ENCODE data around the gene ZCCHC14. TPM values are rescaled to one million over a fixed set of nuclear protein-coding genes. Genes with fewer than 3 reads are reported as not detected.

ZCCHC14 gene
- total and polyA plus RNA-seq, 2 of the 13 experiments (the other 11 are each of a cell fraction or from before 2014, with no cell fraction given) = 12.4 to 12.5 TPM

GRCh38 chr16:87387942-87388817, 104.6 kb downstream of the ZCCHC14 start (continued):
- TF ChIP-seq, protein P1, sequence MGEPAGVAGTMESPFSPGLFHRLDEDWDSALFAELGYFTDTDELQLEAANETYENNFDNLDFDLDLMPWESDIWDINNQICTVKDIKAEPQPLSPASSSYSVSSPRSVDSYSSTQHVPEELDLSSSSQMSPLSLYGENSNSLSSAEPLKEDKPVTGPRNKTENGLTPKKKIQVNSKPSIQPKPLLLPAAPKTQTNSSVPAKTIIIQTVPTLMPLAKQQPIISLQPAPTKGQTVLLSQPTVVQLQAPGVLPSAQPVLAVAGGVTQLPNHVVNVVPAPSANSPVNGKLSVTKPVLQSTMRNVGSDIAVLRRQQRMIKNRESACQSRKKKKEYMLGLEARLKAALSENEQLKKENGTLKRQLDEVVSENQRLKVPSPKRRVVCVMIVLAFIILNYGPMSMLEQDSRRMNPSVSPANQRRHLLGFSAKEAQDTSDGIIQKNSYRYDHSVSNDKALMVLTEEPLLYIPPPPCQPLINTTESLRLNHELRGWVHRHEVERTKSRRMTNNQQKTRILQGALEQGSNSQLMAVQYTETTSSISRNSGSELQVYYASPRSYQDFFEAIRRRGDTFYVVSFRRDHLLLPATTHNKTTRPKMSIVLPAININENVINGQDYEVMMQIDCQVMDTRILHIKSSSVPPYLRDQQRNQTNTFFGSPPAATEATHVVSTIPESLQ (CRISPR knock-in tag; conservative IDR thresholded peaks at IDR 0.05) = no peak
- TF ChIP-seq SMC3 (IDR thresholded peaks at IDR 0.05; ENCODE audit: low read length) (peak; percentile 40), YEATS2 (CRISPR knock-in tag; IDR thresholded peaks at IDR 0.05; ENCODE audit: borderline replicate concordance) (peak; percentile 85; the same call in 1 of the 2 replicates), ZNF431 (CRISPR knock-in tag; IDR thresholded peaks at IDR 0.05; ENCODE audit: borderline replicate concordance, low read depth) (peak; percentile 86), SIN3A (IDR thresholded peaks at IDR 0.05; ENCODE audit: borderline replicate concordance, low read depth, low read length) (peak; percentile 90; the same call in 1 of the 2 replicates), MTA1 (CRISPR knock-in tag; IDR thresholded peaks at IDR 0.05; ENCODE audit: borderline replicate concordance) (no peak), ZNF432 (CRISPR knock-in tag; IDR thresholded peaks at IDR 0.05; ENCODE audit: borderline replicate concordance) (no peak), ZNF703 (CRISPR knock-in tag; IDR thresholded peaks at IDR 0.05; ENCODE audit: borderline replicate concordance) (no peak), RBFOX2 (IDR thresholded peaks at IDR 0.05; ENCODE audit: low read depth, low read length) (peak; percentile 60; the same call in 1 of the 2 replicates), MZF1 (CRISPR knock-in tag; IDR thresholded peaks at IDR 0.05; ENCODE audit: borderline replicate concordance) (no peak), NFKB2 (CRISPR knock-in tag; IDR thresholded peaks at IDR 0.05; ENCODE audit: borderline replicate concordance) (no peak), HMGA1 (CRISPR knock-in tag; conservative IDR thresholded peaks at IDR 0.05) (no peak)
- TF ChIP-seq, protein P2, sequence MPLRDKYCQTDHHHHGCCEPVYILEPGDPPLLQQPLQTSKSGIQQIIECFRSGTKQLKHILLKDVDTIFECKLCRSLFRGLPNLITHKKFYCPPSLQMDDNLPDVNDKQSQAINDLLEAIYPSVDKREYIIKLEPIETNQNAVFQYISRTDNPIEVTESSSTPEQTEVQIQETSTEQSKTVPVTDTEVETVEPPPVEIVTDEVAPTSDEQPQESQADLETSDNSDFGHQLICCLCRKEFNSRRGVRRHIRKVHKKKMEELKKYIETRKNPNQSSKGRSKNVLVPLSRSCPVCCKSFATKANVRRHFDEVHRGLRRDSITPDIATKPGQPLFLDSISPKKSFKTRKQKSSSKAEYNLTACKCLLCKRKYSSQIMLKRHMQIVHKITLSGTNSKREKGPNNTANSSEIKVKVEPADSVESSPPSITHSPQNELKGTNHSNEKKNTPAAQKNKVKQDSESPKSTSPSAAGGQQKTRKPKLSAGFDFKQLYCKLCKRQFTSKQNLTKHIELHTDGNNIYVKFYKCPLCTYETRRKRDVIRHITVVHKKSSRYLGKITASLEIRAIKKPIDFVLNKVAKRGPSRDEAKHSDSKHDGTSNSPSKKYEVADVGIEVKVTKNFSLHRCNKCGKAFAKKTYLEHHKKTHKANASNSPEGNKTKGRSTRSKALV (CRISPR knock-in tag; IDR thresholded peaks at IDR 0.05) = peak; percentile 72; the same call in 1 of the 2 replicates
- TF ChIP-seq, protein P3, sequence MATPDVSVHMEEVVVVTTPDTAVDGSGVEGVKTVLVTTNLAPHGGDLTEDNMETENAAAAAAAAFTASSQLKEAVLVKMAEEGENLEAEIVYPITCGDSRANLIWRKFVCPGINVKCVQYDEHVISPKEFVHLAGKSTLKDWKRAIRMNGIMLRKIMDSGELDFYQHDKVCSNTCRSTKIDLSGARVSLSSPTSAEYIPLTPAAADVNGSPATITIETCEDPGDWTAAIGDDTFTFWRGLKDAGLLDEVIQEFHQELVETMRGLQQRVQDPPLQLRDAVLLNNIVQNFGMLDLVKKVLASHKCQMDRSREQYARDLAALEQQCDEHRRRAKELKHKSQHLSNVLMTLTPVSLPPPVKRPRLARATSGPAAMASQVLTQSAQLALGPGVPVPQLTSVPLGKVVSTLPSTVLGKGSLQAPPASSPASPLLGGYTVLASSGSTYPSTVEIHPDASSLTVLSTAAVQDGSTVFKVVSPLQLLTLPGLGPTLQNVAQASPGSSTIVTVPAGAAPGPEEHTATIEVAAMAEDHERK (CRISPR knock-in tag; IDR thresholded peaks at IDR 0.05; ENCODE audit: low read depth) = peak; percentile 82
- TF ChIP-seq, protein P4, sequence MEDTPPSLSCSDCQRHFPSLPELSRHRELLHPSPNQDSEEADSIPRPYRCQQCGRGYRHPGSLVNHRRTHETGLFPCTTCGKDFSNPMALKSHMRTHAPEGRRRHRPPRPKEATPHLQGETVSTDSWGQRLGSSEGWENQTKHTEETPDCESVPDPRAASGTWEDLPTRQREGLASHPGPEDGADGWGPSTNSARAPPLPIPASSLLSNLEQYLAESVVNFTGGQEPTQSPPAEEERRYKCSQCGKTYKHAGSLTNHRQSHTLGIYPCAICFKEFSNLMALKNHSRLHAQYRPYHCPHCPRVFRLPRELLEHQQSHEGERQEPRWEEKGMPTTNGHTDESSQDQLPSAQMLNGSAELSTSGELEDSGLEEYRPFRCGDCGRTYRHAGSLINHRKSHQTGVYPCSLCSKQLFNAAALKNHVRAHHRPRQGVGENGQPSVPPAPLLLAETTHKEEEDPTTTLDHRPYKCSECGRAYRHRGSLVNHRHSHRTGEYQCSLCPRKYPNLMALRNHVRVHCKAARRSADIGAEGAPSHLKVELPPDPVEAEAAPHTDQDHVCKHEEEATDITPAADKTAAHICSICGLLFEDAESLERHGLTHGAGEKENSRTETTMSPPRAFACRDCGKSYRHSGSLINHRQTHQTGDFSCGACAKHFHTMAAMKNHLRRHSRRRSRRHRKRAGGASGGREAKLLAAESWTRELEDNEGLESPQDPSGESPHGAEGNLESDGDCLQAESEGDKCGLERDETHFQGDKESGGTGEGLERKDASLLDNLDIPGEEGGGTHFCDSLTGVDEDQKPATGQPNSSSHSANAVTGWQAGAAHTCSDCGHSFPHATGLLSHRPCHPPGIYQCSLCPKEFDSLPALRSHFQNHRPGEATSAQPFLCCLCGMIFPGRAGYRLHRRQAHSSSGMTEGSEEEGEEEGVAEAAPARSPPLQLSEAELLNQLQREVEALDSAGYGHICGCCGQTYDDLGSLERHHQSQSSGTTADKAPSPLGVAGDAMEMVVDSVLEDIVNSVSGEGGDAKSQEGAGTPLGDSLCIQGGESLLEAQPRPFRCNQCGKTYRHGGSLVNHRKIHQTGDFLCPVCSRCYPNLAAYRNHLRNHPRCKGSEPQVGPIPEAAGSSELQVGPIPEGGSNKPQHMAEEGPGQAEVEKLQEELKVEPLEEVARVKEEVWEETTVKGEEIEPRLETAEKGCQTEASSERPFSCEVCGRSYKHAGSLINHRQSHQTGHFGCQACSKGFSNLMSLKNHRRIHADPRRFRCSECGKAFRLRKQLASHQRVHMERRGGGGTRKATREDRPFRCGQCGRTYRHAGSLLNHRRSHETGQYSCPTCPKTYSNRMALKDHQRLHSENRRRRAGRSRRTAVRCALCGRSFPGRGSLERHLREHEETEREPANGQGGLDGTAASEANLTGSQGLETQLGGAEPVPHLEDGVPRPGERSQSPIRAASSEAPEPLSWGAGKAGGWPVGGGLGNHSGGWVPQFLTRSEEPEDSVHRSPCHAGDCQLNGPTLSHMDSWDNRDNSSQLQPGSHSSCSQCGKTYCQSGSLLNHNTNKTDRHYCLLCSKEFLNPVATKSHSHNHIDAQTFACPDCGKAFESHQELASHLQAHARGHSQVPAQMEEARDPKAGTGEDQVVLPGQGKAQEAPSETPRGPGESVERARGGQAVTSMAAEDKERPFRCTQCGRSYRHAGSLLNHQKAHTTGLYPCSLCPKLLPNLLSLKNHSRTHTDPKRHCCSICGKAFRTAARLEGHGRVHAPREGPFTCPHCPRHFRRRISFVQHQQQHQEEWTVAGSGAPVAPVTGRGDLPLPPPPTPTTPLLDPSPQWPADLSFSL (CRISPR knock-in tag; IDR thresholded peaks at IDR 0.05) = no peak

All from HepG2 (cell line).